GM18873 (cell line): ENCODE data around the gene SRGAP2B.
"Not testable (repeated sequence)": the region's sequence is repeated elsewhere in the genome, so short reads cannot be mapped to it uniquely, and the experiment has no call there.

Experiments
- ATAC-seq: cut with Tn5 transposase; IDR thresholded peaks from one replicate; pipeline ENCODE4 v1.9.1; 2021; ENCODE audit warnings: mild to moderate bottlenecking, moderate library complexity, moderate number of reproducible peaks; ENCODE audit not compliant: unreplicated experiment, low FRiP score

Gene SRGAP2B

GRCh38 chr1:144917154-144918026 is 177.7 kb downstream of the SRGAP2B start:
- not testable (repeated sequence) for ATAC-seq

- ATAC-seq: not testable (repeated sequence)
Measured at GRCh38 chr1:144913977-144914734, 181.0 kb downstream of the SRGAP2B start.

GRCh38 chr1:144913458-144913857 is 181.7 kb downstream of the SRGAP2B start:
- not testable (repeated sequence) for ATAC-seq

GRCh38 chr1:144910729-144911128 is 184.4 kb downstream of the SRGAP2B start:
- not testable (repeated sequence) for ATAC-seq

GRCh38 chr1:144900841-144901240 is 194.3 kb downstream of the SRGAP2B start:
- not testable (repeated sequence) for ATAC-seq

GRCh38 chr1:144894454-144895201 is 200.5 kb downstream of the SRGAP2B start:
- ATAC-seq: not testable (repeated sequence)

GRCh38 chr1:144893710-144894438 is 201.3 kb downstream of the SRGAP2B start:
- not testable (repeated sequence) for ATAC-seq

- ATAC-seq: not testable (repeated sequence)
Measured at GRCh38 chr1:144893062-144893461, 202.1 kb downstream of the SRGAP2B start.

GRCh38 chr1:144889450-144890115 is 205.5 kb downstream of the SRGAP2B start:
- not testable (repeated sequence) for ATAC-seq

GRCh38 chr1:144883022-144883421 is 212.1 kb downstream of the SRGAP2B start:
- ATAC-seq: not testable (repeated sequence)

- ATAC-seq: not testable (repeated sequence)
Measured at GRCh38 chr1:144882343-144882742, 212.8 kb downstream of the SRGAP2B start.

- not testable (repeated sequence) for ATAC-seq
Measured at GRCh38 chr1:144858607-144859006, 236.5 kb downstream of the SRGAP2B start.
